HG02763 (cell line): ENCODE data around the gene CACNA1B.

ENCODE experiments used
- ATAC-seq: cut with Tn5 transposase; IDR thresholded peaks from one replicate; pipeline ENCODE4 v1.9.1; 2021; ENCODE audit warnings: mild to moderate bottlenecking, moderate library complexity; ENCODE audit not compliant: unreplicated experiment

The CACNA1B gene

DNA sequence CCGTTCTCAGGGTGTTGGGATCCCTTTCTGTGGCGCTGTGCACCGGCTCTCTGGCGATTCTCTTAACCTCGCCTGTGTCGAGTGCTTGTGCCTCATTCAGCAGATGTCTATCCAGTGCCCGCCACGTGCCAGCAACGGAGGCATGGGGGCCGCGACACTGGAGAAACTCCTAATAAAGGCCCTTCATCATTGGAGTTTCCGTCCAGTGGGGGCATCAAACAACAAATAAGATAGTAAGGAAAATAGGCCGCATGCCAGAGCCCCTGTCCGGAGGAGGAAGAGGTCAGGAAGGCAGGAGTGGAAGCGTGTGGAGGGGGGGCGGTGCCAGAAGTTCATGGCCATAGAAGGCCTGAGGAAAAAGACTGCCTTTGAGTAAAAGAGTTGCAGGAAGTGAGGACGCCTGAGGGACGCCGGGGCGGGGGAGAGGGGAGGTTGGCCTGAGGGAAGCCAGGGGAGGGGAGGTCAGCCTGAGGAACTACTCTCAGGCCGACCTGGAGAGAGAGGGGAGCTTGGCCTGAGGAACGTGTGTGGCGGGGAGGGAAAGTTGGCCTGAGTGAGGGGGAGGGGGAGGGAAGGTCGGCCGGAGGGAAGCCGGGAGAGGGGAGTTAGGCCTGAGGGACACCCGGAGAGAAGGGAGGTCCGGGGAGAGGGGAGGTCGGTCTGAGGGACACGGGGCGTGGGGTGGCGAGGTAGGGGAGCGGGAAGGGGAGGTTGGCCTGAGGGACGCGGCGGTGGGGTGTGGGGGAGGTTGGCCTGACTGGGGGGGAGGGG lies 82.2 kb downstream of the CACNA1B start:
- no peak for ATAC-seq

GRCh38 chr9:137960496-137960895 lies 82.9 kb downstream of the CACNA1B start:
- no peak for ATAC-seq

DNA sequence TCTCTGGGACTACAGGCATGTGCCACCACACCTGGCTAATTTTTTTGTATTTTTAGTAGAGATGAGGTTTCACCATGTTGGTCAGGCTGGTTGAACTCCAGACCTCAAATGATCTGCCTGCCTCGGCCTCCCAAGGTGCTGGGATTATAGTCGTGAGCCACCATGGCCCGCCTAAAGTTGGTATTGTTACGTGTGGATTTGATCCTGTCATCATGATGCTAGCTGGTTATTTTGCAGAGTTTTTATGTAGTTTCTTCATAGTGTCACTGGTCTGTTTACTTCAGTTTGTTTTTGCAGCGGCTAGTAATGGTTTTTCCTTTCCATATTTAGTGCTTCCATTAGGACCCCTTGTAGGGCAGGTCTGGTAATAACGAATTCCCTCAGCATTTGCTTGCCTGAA lies 85.9 kb downstream of the CACNA1B start:
- no peak for ATAC-seq

DNA sequence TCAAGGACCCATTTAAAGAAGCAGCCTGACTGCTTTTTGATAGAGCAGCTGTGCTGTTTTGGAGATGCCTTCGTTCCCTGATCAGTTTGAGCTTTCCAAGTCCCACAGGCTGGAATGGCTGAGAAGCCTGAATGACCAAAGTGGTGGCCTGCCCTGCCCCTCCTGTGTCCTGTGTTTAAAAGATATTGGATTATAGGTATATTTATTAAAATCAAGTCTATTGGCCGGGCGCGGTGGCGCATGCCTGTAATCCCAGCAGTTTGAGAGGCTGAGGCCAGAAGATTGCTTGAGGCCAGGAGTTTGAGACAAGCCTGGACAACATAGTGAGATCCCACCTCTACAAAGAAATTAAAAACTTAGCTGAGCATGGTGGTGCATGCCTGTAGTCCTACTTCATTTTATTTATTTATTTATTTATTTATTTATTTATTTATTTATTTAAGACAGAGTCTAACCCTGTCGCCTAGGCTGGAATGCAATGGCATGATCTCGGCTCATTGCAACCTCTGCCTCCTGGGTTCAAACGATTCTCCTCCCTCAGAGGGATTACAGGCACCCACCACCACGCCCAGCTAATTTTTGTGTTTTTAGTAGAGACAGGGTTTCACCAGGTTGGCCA lies 87.7 kb downstream of the CACNA1B start:
- no peak for ATAC-seq

GRCh38 chr9:137967280-137967953 lies 89.8 kb downstream of the CACNA1B start:
- ATAC-seq, result no peak

DNA sequence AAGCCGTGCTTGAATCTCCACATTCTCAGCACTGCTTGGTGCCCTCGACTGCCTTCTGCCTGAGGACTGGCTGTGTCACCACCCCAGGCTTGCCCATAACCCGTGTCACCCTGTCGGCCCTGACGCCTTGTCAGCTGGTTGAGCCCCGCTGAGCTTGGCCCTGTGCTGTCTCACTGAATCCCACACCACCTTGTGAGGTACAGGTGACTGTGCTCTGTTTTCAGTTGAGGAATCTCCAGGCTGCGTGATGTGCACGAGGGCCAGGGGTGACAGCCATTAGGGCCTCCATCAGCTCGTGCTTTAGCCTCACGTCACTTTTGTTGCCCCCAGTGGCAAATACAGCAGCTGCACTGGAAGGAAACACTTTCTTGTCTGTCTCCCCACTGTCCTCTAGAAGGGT lies 90.7 kb downstream of the CACNA1B start:
- no peak for ATAC-seq

GRCh38 chr9:137969008-137969407 lies 91.4 kb downstream of the CACNA1B start:
- no peak for ATAC-seq

DNA sequence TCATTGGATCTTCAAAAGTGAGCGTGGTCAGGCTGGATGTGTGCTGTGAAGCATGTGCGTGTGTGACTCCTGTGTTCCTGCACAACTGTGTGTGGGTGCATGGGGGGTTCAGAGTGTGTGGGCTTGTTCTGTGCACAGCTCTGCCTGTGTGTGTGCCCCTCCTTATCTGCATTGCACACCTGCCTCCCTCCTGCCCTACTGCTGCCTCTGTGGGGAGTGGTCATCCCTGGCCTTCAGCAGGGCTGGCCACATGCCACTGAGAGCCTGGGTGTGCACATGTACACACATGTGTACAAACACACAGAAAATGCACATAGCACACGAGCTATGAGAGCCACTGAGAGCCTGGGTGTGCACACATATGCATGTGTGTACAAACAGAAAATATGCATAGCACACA lies 92.1 kb downstream of the CACNA1B start:
- ATAC-seq, result no peak

DNA sequence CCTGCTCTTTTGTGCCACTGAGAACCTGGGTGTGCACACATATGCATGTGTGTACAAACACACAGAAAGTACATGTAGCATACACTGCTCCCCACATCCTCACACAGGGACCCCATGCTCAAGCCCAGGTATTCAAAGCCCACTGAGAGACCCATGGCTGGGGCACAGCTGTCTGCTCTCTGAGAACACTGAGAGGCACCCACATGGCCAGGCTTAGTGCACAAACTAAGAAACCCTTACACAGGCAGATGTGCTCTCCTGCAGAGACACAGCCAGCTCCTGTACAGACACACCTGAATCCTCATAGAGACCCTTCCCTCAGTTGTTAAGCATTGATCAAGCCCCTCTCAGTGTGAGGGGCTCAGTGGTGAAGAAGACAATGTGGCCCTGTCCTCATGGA lies 92.5 kb downstream of the CACNA1B start:
- ATAC-seq, result no peak

GRCh38 chr9:137970686-137971476 lies 93.3 kb downstream of the CACNA1B start:
- ATAC-seq, result no peak

- ATAC-seq, result no peak
Observed at GRCh38 chr9:137971477-137972138, 94.0 kb downstream of the CACNA1B start.

GRCh38 chr9:137972355-137972987 lies 94.9 kb downstream of the CACNA1B start:
- ATAC-seq, result no peak

GRCh38 chr9:137972988-137973470 lies 95.4 kb downstream of the CACNA1B start:
- no peak for ATAC-seq

DNA sequence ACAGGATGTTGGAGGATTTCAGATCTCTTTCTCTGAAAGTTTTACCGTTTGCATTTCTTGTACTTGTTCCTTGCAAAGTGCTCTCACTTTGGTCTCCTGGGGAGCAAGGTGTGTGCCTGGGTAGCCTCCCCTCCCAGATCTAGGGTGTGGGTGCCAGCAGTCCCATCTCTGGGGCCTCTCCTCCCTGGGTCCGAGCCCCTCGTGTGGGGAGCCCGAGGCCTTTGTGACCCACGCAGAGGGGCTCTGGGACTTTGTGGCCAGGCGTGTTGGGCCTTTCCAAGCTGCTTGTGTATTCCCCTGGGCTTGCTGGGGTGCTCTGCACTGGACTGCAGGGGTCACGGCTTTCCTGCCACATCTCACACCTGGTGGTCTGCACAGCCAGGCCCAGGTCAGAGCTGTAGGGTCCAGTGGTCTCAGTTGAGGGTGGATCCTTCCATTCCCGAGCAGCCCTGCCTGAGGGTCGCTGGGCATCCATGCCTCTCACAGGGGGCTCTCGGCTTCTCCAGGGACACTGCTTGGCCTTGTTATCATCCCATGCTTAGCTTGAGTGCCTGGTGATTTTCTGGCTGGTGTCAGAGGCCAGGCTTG lies 96.3 kb downstream of the CACNA1B start:
- no peak for ATAC-seq

DNA sequence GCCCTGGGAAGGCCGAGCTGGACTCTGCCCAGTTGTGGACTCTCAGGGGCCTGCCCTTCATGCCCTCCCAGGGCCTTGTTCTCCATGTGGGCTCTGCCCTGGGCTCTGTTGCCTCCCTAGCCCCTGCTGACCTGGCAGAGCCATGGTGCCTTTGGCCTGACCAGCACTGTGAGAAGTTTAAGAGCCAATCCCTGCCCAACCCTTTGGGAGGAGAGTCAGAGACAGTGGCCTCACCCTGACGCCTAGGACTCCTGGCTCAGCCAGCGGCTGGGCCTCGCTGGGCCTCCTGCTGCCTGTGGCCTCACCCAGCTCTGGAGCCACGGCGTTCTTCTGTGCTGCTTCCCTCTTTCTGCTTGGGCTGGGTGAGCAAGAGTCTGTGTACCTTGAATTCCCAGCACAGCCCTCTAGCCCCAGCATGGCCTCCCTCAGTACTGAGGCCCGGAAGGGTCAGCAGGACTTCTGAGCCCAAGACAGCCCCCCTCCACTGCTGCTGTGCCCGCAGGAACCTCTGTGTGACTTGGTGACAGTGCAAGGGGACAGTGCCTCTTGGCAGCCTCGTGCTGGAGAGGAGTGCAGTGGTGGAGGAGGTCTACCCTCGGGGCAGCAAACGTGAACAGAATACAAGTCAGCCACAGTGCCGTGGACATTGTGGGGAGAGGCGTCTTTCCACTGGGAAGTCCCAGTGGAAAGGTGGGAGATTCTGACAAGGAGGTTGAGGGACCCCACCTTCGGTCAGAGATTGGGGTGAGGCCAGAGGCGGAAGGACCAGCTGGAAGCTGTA lies 97.4 kb downstream of the CACNA1B start:
- ATAC-seq, result no peak

- ATAC-seq, result no peak
Observed at GRCh38 chr9:137975527-137975913, 97.9 kb downstream of the CACNA1B start.

DNA sequence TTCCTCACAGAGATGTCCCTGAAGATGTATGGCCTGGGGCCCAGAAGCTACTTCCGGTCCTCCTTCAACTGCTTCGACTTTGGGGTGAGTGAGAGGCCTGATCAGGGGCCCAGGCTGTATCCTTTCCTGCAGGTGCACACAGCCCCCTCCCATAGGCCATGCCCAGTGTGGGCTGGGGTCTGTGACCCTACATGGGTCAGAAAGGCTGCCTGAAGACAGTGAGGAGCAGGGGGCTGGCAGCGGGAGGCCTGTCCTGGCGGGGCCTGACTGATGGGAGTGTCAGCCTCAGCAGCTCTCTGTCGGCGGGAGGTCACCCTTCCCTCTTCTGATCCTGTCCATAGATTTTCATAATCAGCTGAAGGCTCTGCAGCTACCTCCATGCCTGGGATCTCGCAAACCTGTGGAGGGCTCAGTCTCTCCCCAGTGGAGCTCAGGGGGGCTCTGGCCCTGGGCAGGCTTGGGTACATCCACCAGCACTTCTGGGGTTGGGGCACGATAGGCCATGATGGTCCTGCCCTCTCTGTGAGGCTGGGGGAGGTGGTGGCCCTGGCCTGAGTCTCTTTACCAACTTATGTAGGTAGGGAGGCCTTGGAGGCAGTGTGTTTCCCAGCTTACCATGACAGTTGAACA lies 98.5 kb downstream of the CACNA1B start:
- no peak for ATAC-seq

DNA sequence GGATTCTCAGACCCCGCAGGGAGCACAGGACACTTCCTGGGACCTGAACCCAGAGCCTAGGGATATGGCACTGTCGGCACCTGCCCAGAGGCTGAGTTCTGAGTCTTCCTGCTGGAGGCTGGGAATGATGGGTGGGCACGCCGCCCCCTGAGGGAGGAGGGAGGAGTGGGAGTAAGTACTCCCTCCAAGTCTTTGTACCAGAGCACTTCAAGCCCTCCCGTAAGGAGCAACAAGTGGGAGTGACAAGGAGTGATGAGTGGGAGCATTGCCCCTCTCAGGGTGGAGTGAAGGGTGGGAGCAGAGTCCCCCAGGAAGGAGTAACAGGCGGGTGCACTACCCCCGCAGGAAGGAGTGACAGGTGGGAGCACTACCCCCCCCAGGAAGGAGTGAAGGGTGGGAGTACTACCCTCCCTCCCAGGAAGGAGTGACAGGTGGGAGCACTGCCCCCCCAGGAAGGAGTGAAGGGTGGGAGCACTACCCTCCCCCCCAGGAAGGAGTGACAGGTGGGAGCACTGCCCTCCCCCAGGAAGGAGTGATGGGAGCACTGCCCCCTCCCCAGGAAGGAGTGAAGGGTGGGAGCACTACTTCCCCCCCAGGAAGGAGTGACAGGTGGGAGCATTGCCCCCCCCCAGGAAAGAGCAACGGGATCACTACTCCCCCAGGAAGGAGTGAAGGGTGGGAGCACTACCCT lies 100.1 kb downstream of the CACNA1B start:
- ATAC-seq, result no peak
